GM21825 (cell line): Measurements from ENCODE around the gene PGLYRP4.
"Not testable (repeated sequence)": the region's sequence is repeated elsewhere in the genome, so short reads cannot be mapped to it uniquely, and the experiment has no call there.

Source experiments
- ATAC-seq: cut with Tn5 transposase; IDR thresholded peaks from one replicate; pipeline ENCODE4 v1.9.1; 2021; ENCODE audit warnings: mild to moderate bottlenecking, moderate library complexity; ENCODE audit not compliant: unreplicated experiment

Gene PGLYRP4

DNA sequence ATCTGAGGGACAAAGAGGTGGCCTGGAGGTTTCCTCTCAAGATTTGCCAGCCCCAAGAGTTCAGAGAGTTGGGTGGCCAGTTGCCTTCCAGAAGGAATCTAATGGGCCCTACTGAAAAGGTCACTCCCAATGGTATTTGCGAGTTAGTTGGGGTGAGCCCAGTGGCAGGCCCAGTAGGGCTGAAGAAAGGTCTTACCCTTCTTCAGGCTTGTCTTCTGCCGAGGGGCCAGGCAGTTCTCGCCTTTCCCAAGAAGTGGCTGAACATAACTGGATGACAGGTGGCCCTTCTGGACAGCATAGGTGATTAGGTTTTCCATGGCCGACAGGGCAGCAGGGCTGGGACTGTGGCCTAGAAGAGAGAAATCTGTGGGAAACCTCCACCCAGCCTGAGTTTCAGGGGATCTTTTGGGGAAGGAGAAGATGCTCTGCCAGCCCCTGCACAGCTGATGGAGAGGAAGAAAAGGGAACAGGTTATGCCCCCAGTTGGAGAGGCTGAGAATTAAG lies 7.2 kb downstream of the PGLYRP4 start:
- no peak for ATAC-seq

GRCh38 chr1:153340356-153340755 lies 8.3 kb downstream of the PGLYRP4 start:
- no peak for ATAC-seq

GRCh38 chr1:153339802-153340201 lies 8.8 kb downstream of the PGLYRP4 start:
- no peak for ATAC-seq

GRCh38 chr1:153337980-153338853 lies 10.4 kb downstream of the PGLYRP4 start:
- ATAC-seq, result no peak

DNA sequence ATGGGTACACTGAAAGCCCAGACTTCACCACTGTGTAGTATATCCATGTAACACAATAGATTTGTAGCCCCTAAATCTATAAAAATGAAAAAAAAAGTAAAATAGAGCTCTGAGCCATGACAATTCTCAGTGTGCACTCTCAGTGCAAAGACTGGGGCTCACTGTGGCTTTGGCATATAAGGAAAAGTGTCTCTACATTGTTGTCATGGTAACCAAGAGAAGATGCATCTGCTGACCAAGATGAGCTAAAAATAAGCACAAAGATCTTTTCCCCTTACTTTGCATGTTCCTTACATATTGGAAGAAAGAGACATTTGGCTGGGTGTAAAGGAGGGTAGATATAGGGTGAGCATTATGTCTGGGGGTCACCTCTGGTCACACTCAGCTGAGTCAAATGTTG lies 12.0 kb downstream of the PGLYRP4 start:
- no peak for ATAC-seq

GRCh38 chr1:153333902-153334301 lies 14.7 kb downstream of the PGLYRP4 start:
- no peak for ATAC-seq

DNA sequence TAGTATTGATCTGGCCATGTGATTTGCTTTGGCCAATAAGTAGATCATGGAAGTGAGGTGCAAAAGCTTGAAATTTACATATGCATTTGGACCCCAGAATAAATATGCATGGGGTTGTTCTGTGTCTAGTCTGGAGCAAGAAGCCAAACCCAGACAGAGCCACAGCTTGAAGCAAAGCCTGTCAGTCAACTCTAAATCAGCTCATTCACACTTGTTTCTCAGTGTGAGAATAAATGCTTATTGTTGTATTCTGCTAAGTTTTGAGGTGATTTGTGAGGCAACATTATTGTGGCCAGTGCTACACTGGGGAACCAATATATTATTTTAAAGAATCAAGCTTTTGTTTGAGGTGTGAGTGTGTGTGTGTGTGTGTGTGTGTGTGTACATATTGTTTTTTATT lies 23.7 kb downstream of the PGLYRP4 start:
- no peak for ATAC-seq

DNA sequence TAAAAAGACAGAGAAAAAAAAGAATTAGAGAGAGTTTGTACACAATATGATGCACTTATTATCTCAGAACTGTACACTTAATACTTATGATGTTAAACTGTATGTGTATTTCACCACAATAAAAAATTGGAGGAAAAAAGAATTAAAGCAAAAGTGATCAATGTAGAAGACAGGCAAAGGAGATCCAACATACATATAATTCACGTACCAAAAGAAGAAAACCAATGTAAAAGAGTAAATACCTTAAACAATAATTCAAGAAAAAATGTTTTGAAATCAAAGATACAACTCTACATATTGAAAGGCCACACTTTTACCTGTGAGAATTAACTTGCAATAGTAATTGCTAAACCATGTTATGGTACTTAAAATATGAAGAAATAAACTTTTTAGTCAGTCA lies 26.1 kb downstream of the PGLYRP4 start:
- no peak for ATAC-seq

GRCh38 chr1:153318145-153318544 lies 30.5 kb downstream of the PGLYRP4 start:
- not testable (repeated sequence) for ATAC-seq

- ATAC-seq, result not testable (repeated sequence)
Observed at GRCh38 chr1:153316013-153316412, 32.6 kb downstream of the PGLYRP4 start.

GRCh38 chr1:153314388-153314787 lies 34.3 kb downstream of the PGLYRP4 start:
- ATAC-seq, result not testable (repeated sequence)

- no peak for ATAC-seq
Observed at GRCh38 chr1:153313288-153313687, 35.4 kb downstream of the PGLYRP4 start.

DNA sequence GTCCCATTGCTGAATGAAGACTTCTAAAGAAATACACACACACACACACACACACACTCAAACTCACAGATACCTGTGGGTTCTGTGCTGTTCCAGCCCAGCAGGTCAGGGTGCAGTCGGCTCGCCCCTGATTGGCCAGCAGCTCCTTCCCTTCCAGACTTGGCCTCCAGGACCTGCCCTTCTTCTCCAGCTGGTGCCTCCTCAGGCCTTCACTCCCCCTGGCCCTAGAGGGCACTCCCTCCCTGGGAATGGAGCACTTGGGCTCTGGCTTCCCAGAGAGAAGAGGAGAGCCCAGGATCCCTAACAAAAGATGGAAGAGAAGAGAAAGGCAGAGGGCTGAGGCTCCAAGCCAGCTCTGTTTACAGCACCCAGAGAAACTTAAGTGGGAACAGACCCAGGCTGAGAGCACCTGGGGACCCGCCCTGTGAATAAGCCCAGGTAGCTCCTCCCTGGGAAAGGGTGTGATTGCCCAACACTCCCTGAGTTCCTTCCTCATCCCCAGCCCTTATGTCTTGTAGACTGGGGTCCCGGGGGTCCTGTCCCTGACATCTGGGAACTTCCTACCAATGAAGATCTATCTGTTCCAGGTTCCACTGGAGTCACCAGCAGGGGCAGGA lies 36.0 kb downstream of the PGLYRP4 start, which contains the start of gene PGLYRP3:
TSS of gene PGLYRP3 (minus strand) at position 383 of the 617 bp plus-strand sequence. CDS start 2,287 bp downstream, outside the sequence.
- ATAC-seq, result no peak

GRCh38 chr1:153310526-153310925 lies 38.1 kb downstream of the PGLYRP4 start:
- no peak for ATAC-seq

- no peak for ATAC-seq
Observed at GRCh38 chr1:153309441-153309840, 39.2 kb downstream of the PGLYRP4 start.

DNA sequence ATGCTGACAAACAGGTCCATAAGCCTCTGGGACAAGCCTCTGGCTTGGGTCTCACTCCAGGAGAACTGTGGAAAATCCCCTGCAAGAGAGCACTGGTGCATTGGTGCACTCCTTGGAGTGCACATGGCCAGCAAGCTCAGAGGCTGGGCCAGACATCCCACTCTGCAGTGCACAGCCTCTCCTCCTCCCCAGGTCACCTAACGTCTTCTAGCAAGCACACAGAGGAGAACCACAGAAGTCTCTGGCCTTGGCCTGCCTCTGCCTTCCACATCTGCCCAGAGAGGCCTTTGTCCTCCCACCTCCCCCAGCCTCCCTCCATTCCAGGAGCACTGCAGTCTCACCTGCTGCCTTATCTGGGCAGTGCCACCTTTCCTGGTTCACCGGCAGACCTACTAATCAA lies 40.1 kb downstream of the PGLYRP4 start:
- no peak for ATAC-seq

GRCh38 chr1:153307221-153307600 lies 41.4 kb downstream of the PGLYRP4 start:
- no peak for ATAC-seq

- no peak for ATAC-seq
Observed at GRCh38 chr1:153306303-153307220, 42.1 kb downstream of the PGLYRP4 start.

GRCh38 chr1:153305682-153306081 lies 43.0 kb downstream of the PGLYRP4 start:
- ATAC-seq, result no peak

- no peak for ATAC-seq
Observed at GRCh38 chr1:153302308-153302707, 46.3 kb downstream of the PGLYRP4 start.

DNA sequence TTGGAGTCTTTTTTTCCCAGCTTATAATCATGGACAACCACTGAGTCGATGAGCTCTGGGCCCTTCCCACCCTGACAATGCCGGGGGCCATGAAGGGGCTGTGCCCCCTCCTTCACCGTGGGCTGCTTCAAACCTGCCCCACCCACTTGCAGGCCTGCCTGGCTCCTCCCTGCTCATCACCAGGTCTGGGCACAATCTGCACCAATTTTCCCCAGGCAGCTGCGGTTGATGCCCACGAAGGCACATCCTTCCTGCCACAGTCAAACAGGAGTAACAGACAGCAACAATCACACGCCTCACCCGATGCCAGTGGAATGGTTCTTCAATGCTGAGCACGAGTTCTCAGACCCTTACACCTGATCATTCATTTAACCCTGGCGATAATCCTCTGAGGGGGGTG lies 54.8 kb downstream of the PGLYRP4 start:
- ATAC-seq, result no peak
